Mesendoderm (in vitro differentiated cells): ENCODE results near the gene LY9.

Experiments
- DNase-seq: peaks from one replicate; pipeline ENCODE4 v3.0.0; 2013
- H2AK5ac ChIP-seq: 2 replicates; pipeline ENCODE4 v1.6.1; 2013; ENCODE audit warnings: low read length, inconsistent platforms
- H2BK120ac ChIP-seq: 2 replicates; pipeline ENCODE4 v1.6.1; 2013; ENCODE audit warnings: low read depth, mild to moderate bottlenecking, low read length, moderate library complexity, mixed read lengths
- H2BK15ac ChIP-seq: replicated peaks from 2 replicates; pipeline ENCODE4 v1.6.1; 2013; ENCODE audit warnings: low read depth, mild to moderate bottlenecking, moderate library complexity
- H2BK5ac ChIP-seq: 2 replicates; pipeline ENCODE4 v1.6.1; 2013; ENCODE audit warnings: low read length, inconsistent platforms
- H3K18ac ChIP-seq: 2 replicates; pipeline ENCODE4 v1.6.1; 2013; ENCODE audit warnings: mild to moderate bottlenecking, low read length, mixed read lengths
- H3K23ac ChIP-seq: one replicate; pipeline ENCODE4 v1.6.1; 2013; ENCODE audit warnings: low read length
- H3K27ac ChIP-seq: 2 replicates; pipeline ENCODE4 v1.5.1; 2013; ENCODE audit warnings: low read depth, mild to moderate bottlenecking, inconsistent platforms, low read length, moderate library complexity
- H3K27me3 ChIP-seq: 2 replicates; pipeline ENCODE4 v1.6.1; 2013; ENCODE audit warnings: low read length, control low read depth, mild to moderate bottlenecking, inconsistent platforms; ENCODE audit not compliant: insufficient read depth, poor library complexity
- H3K36me3 ChIP-seq: 2 replicates; pipeline ENCODE4 v1.6.1; 2013; ENCODE audit warnings: low read length, inconsistent platforms; ENCODE audit not compliant: control insufficient read depth, insufficient read depth
- H3K4ac ChIP-seq: one replicate; pipeline ENCODE4 v1.6.1; 2013; ENCODE audit warnings: low read depth, mild to moderate bottlenecking, low read length, moderate library complexity
- H3K4me1 ChIP-seq: 2 replicates; pipeline ENCODE4 v1.6.1; 2013; ENCODE audit warnings: low read depth, low read length, inconsistent platforms; ENCODE audit not compliant: control insufficient read depth
- H3K4me2 ChIP-seq: 2 replicates; pipeline ENCODE4 v1.6.1; 2013; ENCODE audit warnings: low read length
- H3K4me3 ChIP-seq: 2 replicates; pipeline ENCODE4 v1.5.1; 2013; ENCODE audit warnings: mild to moderate bottlenecking, low read length
- H3K56ac ChIP-seq: one replicate; pipeline ENCODE4 v1.6.1; 2013; ENCODE audit warnings: low read length
- H3K79me1 ChIP-seq: 2 replicates; pipeline ENCODE4 v1.6.1; 2013; ENCODE audit warnings: low read length, inconsistent platforms
- H3K79me2 ChIP-seq: 2 replicates; pipeline ENCODE4 v1.6.1; 2013; ENCODE audit warnings: mild to moderate bottlenecking, low read length; ENCODE audit not compliant: control insufficient read depth, insufficient read depth
- H3K9ac ChIP-seq: 2 replicates; pipeline ENCODE4 v1.6.1; 2013; ENCODE audit warnings: low read length, inconsistent platforms
- H4K5ac ChIP-seq: one replicate; pipeline ENCODE4 v1.6.1; 2013; ENCODE audit warnings: low read length
- H4K8ac ChIP-seq: one replicate; pipeline ENCODE4 v1.6.1; 2013; ENCODE audit warnings: low read depth, mild to moderate bottlenecking, control low read depth, low read length, moderate library complexity
- WGBS: extraction: QIAGEN DNeasy Blood & Tissue Kit; methylation state at CpG from one replicate; pipeline ENCODE4 v1.1.7; 2013; ENCODE audit warnings: low lambda C conversion rate, missing lambda C conversion rate; ENCODE audit not compliant: insufficient coverage; ENCODE audit errors: extremely low coverage; 5-methylcytosine and 5-hydroxymethylcytosine counted together

LY9 gene

DNA sequence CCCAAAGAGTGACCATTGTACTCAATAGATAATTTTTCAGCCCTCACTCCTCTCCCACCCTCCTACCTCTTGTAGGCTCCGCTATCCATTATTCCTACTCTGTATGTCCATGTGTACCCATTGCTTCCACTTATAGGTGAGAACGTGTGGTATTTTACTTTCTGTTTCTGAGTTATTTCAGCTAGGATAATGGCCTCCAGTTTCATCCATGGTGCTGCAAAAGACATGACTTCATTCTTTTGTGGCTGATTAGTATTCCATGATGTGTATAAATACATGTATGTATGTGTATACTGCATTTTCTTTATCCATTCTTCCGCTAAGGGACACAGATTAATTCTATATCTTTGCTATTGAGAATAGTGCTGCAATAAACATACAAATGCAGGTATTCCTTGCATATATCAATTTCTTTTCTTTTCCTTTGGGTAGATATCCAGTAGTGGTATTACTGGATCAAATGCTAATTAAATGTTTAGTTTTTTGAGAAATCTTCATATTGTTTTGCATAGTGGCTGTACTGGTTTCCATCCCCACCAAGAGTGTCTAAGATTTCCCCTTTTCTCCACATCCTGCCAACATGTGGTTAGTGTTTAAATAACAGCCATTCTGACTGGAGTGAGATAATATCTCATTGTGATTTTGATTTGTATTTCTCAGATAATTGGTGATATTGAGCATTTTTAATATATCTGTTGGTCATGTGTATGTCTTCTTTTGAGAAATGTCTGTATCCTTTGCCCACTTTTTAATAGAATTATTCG is 4.9 kb downstream of the LY9 start:
- no peak overlapping the region for H2BK5ac ChIP-seq
- H3K23ac ChIP-seq = no peak overlapping the region
- H3K4me2 ChIP-seq = no peak overlapping the region
- no peak overlapping the region for H2BK120ac ChIP-seq
- no peak overlapping the region for H4K5ac ChIP-seq
- no peak overlapping the region for H3K4me3 ChIP-seq
- H3K4me1 ChIP-seq = no peaks in the 10 kb centered on the region
- H3K9ac ChIP-seq = no peak overlapping the region
- H2BK15ac ChIP-seq = no peak overlapping the region
- H4K8ac ChIP-seq = no peak overlapping the region
- no peaks in the 10 kb centered on the region for H3K36me3 ChIP-seq
- no CpG with 5 or more reads among the region's 4 CpGs for WGBS
- no peaks in the 10 kb centered on the region for H3K79me1 ChIP-seq
- H2AK5ac ChIP-seq = no peak overlapping the region
- no peak for DNase-seq
- no peak overlapping the region for H3K56ac ChIP-seq
- H3K27ac ChIP-seq = no peak overlapping the region
- no peaks in the 10 kb centered on the region for H3K79me2 ChIP-seq
- no peak overlapping the region for H3K18ac ChIP-seq
- no peak overlapping the region for H3K4ac ChIP-seq
- no peaks in the 10 kb centered on the region for H3K27me3 ChIP-seq

DNA sequence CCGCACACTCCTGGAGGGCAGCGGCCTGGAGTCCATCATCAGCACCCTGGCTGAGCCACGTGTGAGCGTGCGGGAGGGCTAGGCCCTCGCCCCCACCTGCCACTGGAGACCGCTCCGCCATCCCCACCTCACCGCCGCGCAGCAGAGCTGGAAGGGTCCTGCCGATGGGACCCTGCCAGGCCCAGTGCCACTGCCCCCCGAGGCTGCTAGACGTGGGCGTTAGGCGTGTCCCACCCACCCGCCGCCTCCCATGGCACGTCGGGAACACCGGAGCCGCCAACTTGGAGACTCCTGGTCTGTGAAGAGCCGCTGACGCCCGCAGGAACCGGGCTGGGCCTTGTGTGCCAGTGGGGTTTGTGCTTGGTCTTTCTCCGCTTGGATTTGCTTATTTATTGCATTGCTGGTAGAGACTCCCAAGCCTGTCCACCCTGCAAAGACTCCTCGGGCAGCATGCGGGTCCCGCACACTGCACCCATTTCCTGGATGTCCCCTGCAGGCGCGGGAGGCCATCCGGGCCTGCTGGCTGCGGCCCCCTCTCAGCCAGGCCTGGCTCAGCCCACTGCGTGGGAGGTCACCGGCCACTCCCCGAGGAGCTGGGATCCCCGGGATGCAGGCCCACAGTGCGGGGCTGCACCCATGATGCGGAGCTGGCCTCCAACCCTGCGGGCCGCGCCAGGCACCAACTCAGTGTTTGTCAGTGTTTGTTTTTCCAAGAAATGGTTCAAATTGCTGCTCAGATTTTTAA is 6.0 kb downstream of the LY9 start:
- WGBS = no CpG with 5 or more reads among the region's 43 CpGs
- H3K79me2 ChIP-seq = no peaks in the 10 kb centered on the region
- H3K18ac ChIP-seq = no peak overlapping the region
- DNase-seq = no peak
- no peaks in the 10 kb centered on the region for H3K79me1 ChIP-seq
- no peak overlapping the region for H4K5ac ChIP-seq
- H3K9ac ChIP-seq = no peak overlapping the region
- no peak overlapping the region for H4K8ac ChIP-seq
- no peak overlapping the region for H2BK15ac ChIP-seq
- H2BK5ac ChIP-seq = no peak overlapping the region
- no peak overlapping the region for H3K4me2 ChIP-seq
- no peak overlapping the region for H3K23ac ChIP-seq
- no peak overlapping the region for H3K56ac ChIP-seq
- no peaks in the 10 kb centered on the region for H3K4me1 ChIP-seq
- H3K4me3 ChIP-seq = no peak overlapping the region
- H3K27me3 ChIP-seq = no peaks in the 10 kb centered on the region
- H3K4ac ChIP-seq = no peak overlapping the region
- H2AK5ac ChIP-seq = no peak overlapping the region
- H3K36me3 ChIP-seq = no peaks in the 10 kb centered on the region
- no peak overlapping the region for H3K27ac ChIP-seq
- H2BK120ac ChIP-seq = no peak overlapping the region

DNA sequence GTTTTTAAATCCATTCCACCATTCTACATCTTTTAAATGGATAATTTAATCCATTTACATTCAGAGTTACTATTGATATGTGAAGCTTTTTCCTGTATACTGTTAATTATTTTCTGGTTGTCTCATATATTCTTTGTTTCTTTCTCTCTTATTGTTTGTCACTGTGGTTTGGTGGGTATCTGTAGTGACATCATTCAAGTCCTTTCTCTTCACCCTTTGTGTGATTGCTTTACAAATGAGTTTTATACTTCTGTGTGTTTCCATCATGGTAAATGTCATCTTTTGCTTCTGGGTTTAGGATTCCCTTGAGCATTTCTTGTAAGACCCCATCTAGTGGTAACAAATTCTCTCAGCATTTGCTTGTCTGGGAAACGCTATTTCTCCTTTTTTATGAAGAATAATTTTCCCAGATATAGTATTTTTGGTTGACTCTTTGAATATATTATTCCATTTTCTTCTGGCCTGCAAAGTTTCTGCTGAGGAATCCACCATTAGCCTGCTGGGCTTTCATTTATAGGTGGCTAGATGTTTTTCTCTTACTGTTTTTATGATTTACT is 10.2 kb downstream of the LY9 start:
- Histone ChIP-seq H3K4ac (no peak overlapping the region), H2BK120ac (no peak overlapping the region), H3K4me2 (no peak overlapping the region), H3K4me3 (no peak overlapping the region), H3K27ac (no peak overlapping the region), H2BK5ac (no peak overlapping the region), H3K79me2 (no peaks in the 10 kb centered on the region), H3K9ac (no peak overlapping the region), H3K23ac (no peak overlapping the region), H3K56ac (no peak overlapping the region), H4K8ac (no peak overlapping the region), H3K4me1 (no peaks in the 10 kb centered on the region), H2AK5ac (no peak overlapping the region), H2BK15ac (no peak overlapping the region), H3K79me1 (no peaks in the 10 kb centered on the region), H4K5ac (no peak overlapping the region), H3K36me3 (no peaks in the 10 kb centered on the region), H3K27me3 (no peaks in the 10 kb centered on the region), H3K18ac (no peak overlapping the region)
- no peak for DNase-seq
- WGBS = no CpG with 5 or more reads among the region's 1 CpG

DNA sequence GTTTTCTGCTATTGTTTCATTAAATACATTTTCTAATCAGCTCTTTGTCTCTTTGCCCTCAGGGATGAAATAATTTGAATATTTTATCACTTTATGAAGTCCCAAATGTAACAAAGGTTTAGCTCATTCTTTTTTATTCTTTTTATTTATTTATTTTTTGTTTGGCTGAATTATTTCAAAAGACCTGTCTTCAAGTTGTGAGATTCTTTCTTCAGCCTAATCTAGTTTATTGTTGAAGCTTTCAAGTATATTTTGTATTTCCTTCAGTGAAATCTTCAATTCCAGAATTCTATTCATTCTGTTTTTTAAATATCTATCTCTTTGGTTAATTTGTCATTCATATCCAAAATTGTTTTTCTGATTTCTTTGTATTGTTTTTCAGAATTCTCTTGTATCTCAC is 10.8 kb downstream of the LY9 start:
- Histone ChIP-seq H3K36me3 (no peaks in the 10 kb centered on the region), H3K4me3 (no peak overlapping the region), H3K27ac (no peak overlapping the region), H3K18ac (no peak overlapping the region), H2BK5ac (no peak overlapping the region), H2BK120ac (no peak overlapping the region), H3K4me1 (no peaks in the 10 kb centered on the region), H4K8ac (no peak overlapping the region), H3K4me2 (no peak overlapping the region), H4K5ac (no peak overlapping the region), H3K79me2 (no peaks in the 10 kb centered on the region), H3K27me3 (no peaks in the 10 kb centered on the region), H3K23ac (no peak overlapping the region), H2BK15ac (no peak overlapping the region), H2AK5ac (no peak overlapping the region), H3K4ac (no peak overlapping the region), H3K56ac (no peak overlapping the region), H3K9ac (no peak overlapping the region), H3K79me1 (no peaks in the 10 kb centered on the region)
- DNase-seq = no peak

DNA sequence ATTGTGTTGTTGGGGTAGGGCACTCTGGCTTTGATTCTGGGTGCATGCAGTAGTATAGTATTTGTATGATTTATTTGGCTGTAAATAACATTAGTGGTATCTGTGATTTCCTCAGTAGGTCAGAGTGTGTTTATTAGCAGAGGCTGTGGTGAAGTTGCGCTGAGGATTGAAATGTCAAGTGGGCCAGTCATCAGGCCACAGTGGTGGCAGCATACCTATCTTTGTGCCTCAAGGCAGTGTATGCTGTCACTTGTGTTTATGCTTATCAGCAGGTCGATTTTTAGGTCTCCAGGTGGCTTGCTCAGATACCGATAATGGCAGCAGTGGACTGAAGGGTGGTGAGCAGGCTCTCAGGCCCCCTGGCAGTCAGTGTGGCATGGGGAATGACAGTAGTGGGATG is 11.3 kb downstream of the LY9 start:
- Histone ChIP-seq H3K4ac (no peak overlapping the region), H2BK120ac (no peak overlapping the region), H3K4me3 (no peak overlapping the region), H3K36me3 (no peaks in the 10 kb centered on the region), H3K27me3 (no peaks in the 10 kb centered on the region), H2BK15ac (no peak overlapping the region), H3K79me2 (no peaks in the 10 kb centered on the region), H3K18ac (no peak overlapping the region), H3K4me1 (no peaks in the 10 kb centered on the region), H3K27ac (no peak overlapping the region), H4K5ac (no peak overlapping the region), H3K23ac (no peak overlapping the region), H3K4me2 (no peak overlapping the region), H4K8ac (no peak overlapping the region), H3K79me1 (no peaks in the 10 kb centered on the region), H2AK5ac (no peak overlapping the region), H3K9ac (no peak overlapping the region), H2BK5ac (no peak overlapping the region), H3K56ac (no peak overlapping the region)
- WGBS = no CpG with 5 or more reads among the region's 3 CpGs
- no peak for DNase-seq
